Karpas-422 (cell line): ENCODE measurements around the gene HAUS3. TPM values are rescaled to one million over a fixed set of nuclear protein-coding genes. Genes with fewer than 3 reads are reported as not detected.
"Not testable (repeated sequence)": the region's sequence is repeated elsewhere in the genome, so short reads cannot be mapped to it uniquely, and the experiment has no call there.

Experiments
- DNase-seq: peaks from one replicate; pipeline ENCODE4 v3.0.0-alpha.2; 2015
- H2AFZ ChIP-seq: fragments of 200-600 bp; sonication (generic); 2 replicates; pipeline ENCODE4 v1.6.1; 2014; ENCODE audit warnings: antibody characterized with exemption, low read length, mixed read lengths
- H3K27ac ChIP-seq: fragments of 200-600 bp; sonication (generic); 2 replicates; pipeline ENCODE4 v1.5.1; 2014; ENCODE audit warnings: mild to moderate bottlenecking, low read length, moderate library complexity
- H3K27me3 ChIP-seq: fragments of 200-600 bp; sonication (generic); 2 replicates; pipeline ENCODE4 v1.6.1; 2014; ENCODE audit warnings: low read length, mixed read lengths
- H3K36me3 ChIP-seq: fragments of 200-600 bp; sonication (generic); 2 replicates; pipeline ENCODE4 v1.6.1; 2014; ENCODE audit warnings: low read length, mixed read lengths; ENCODE audit not compliant: insufficient read depth
- H3K4me1 ChIP-seq: fragments of 200-600 bp; sonication (generic); 2 replicates; pipeline ENCODE4 v1.6.1; 2014; ENCODE audit warnings: mild to moderate bottlenecking, low read length, mixed read lengths
- H3K4me2 ChIP-seq: fragments of 200-600 bp; sonication (generic); 2 replicates; pipeline ENCODE4 v1.6.1; 2014; ENCODE audit warnings: low read length, low read depth, mild to moderate bottlenecking; ENCODE audit not compliant: poor library complexity, severe bottlenecking
- H3K4me3 ChIP-seq: fragments of 200-600 bp; sonication (generic); 2 replicates; pipeline ENCODE4 v1.5.1; 2014; ENCODE audit warnings: mild to moderate bottlenecking, antibody characterized with exemption, low read length, mixed read lengths
- H3K79me2 ChIP-seq: fragments of 200-600 bp; sonication (generic); 2 replicates; pipeline ENCODE4 v1.6.1; 2014; ENCODE audit warnings: mild to moderate bottlenecking, low read length, mixed read lengths
- H3K9ac ChIP-seq: fragments of 200-600 bp; sonication (generic); 2 replicates; pipeline ENCODE4 v1.6.0; 2014; ENCODE audit warnings: low read length
- H3K9me2 ChIP-seq: fragments of 200-600 bp; sonication (generic), shearing (Covaris generic); replicated peaks from 2 replicates; pipeline ENCODE4 v1.6.0; 2014; ENCODE audit warnings: mild to moderate bottlenecking, low read length, moderate library complexity; ENCODE audit not compliant: insufficient read depth
- H3K9me3 ChIP-seq: fragments of 300-700, 200-600 bp; sonication (generic); 2 replicates; pipeline ENCODE4 v1.6.1; 2014; ENCODE audit warnings: low read length, mixed read lengths
- H4K20me1 ChIP-seq: fragments of 200-600 bp; sonication (generic); 2 replicates; pipeline ENCODE4 v1.6.1; 2014; ENCODE audit warnings: mild to moderate bottlenecking, antibody characterized with exemption, low read length, low read depth; ENCODE audit not compliant: insufficient read depth
- total RNA-seq: library from RNA; depleted of rRNA; stranded (reverse); fragments of >200 nt; shearing (Covaris generic); gene quantifications from 2 replicates; pipeline ENCODE4 v1.2.3, GENCODE V29; 2014; ENCODE audit warnings: low replicate concordance

The HAUS3 gene
- total RNA-seq, 1 experiment from 2014 or later: 14.6 TPM

DNA sequence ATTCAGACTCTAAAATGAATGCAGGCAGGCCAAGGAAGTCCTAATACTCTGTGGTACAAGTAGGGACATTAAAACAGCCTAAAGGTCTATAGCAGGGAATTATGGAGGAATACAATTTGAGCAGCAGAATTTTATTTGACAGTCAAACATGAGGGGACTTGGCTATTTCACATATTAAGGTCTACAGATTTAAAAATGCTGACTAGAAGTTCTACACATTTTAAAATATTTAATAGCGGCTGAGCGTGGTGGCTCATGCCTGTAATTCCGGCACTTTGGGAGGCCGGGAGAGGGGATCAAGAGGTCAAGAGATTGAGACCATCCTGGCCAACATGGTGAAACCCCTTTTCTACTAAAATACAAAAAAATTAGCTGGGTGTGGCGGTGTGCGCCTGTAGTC, 10.8 kb downstream of the HAUS3 start:
- peaks cover 48% of the 10 kb centered on the region for H3K79me2 ChIP-seq
- no peaks in the 10 kb centered on the region for H4K20me1 ChIP-seq
- H3K4me1 ChIP-seq: peaks cover 15% of the 10 kb centered on the region
- no peak overlapping the region for H3K27ac ChIP-seq
- H3K9ac ChIP-seq: no peak overlapping the region
- H3K27me3 ChIP-seq: no peaks in the 10 kb centered on the region
- H3K9me3 ChIP-seq: no peaks in the 10 kb centered on the region
- DNase-seq: no peak
- H3K9me2 ChIP-seq: no peaks in the 10 kb centered on the region
- H2AFZ ChIP-seq: no peak overlapping the region
- peaks cover 42% of the 10 kb centered on the region; the same call in 1 of the 2 replicates for H3K36me3 ChIP-seq
- no peak overlapping the region for H3K4me2 ChIP-seq
- no peak overlapping the region for H3K4me3 ChIP-seq

DNA sequence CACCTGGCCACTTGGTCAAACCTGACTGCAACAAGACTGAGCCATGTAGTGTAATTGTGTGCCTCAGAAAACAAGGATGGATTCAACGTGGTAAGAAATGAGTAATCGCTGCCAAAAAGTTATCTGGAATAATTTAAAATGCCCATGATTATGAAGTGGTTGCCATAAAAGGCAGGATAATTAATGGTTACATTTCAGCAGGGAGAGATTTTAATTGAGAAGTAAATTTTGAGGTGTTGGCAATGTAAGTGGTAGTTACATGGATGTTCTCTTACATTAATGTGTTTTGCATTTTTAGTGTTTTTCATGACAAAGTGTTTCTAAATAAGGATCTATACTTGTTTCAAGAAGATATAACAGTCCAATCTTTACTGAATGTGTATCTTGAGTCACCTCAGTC, 15.7 kb downstream of the HAUS3 start:
- Histone ChIP-seq H3K9me3 (no peaks in the 10 kb centered on the region), H3K9ac (no peak overlapping the region), H3K27ac (no peak overlapping the region), H3K36me3 (peaks cover 9% of the 10 kb centered on the region; the same call in 1 of the 2 replicates), H3K27me3 (no peaks in the 10 kb centered on the region), H3K4me2 (no peak overlapping the region), H3K9me2 (no peaks in the 10 kb centered on the region), H4K20me1 (no peaks in the 10 kb centered on the region), H3K4me1 (peaks cover 15% of the 10 kb centered on the region), H3K4me3 (no peak overlapping the region), H3K79me2 (peaks cover 13% of the 10 kb centered on the region), H2AFZ (no peak overlapping the region)
- DNase-seq: no peak

DNA sequence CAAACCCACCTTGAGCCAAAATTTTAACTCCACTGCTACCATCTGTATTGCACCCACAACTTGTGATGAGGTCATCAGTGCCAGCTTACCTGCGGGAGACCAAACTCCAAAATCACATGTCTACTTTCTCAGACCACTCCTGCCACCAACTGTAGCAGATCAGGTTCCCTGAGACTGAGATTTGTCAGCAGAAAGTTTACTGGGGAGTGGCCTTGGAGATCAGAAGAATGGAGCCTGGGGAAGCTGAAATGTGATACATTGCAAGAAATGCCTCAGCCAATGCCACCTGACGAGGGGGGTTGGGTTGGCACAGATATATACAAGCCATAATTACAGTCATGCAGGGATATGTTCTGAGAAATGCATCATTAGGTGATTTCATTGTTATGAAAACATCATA, 19.1 kb downstream of the HAUS3 start:
- Histone ChIP-seq H3K79me2 (peaks cover 10% of the 10 kb centered on the region; the same call in 1 of the 2 replicates), H3K4me1 (peaks cover 20% of the 10 kb centered on the region), H4K20me1 (no peaks in the 10 kb centered on the region), H3K4me2 (no peak overlapping the region), H3K9me3 (no peaks in the 10 kb centered on the region), H3K9me2 (no peaks in the 10 kb centered on the region), H3K27ac (no peak overlapping the region), H2AFZ (no peak overlapping the region), H3K36me3 (peaks cover 6% of the 10 kb centered on the region; the same call in 1 of the 2 replicates), H3K27me3 (no peaks in the 10 kb centered on the region), H3K9ac (no peak overlapping the region), H3K4me3 (no peak overlapping the region)
- DNase-seq: no peak

GRCh38 chr4:2221378-2221777, 20.5 kb downstream of the HAUS3 start:
- H3K4me3 ChIP-seq, DNase-seq, H3K27ac ChIP-seq, H3K4me2 ChIP-seq, H3K36me3 ChIP-seq, H4K20me1 ChIP-seq, H3K9me2 ChIP-seq, H3K9ac ChIP-seq, H3K27me3 ChIP-seq, H2AFZ ChIP-seq, H3K9me3 ChIP-seq, H3K79me2 ChIP-seq, H3K4me1 ChIP-seq: not testable (repeated sequence)

GRCh38 chr4:2220016-2220630, 21.8 kb downstream of the HAUS3 start:
- no peaks in the 10 kb centered on the region for H3K36me3 ChIP-seq
- H3K79me2 ChIP-seq: no peaks in the 10 kb centered on the region
- H3K9me3 ChIP-seq: no peaks in the 10 kb centered on the region
- no peak overlapping the region for H3K9ac ChIP-seq
- no peak overlapping the region for H3K4me3 ChIP-seq
- no peak overlapping the region for H3K27ac ChIP-seq
- H3K9me2 ChIP-seq: no peaks in the 10 kb centered on the region
- no peak overlapping the region for H2AFZ ChIP-seq
- H3K4me1 ChIP-seq: peaks cover 5% of the 10 kb centered on the region; the same call in 1 of the 2 replicates
- no peaks in the 10 kb centered on the region for H3K27me3 ChIP-seq
- H3K4me2 ChIP-seq: no peak overlapping the region
- H4K20me1 ChIP-seq: no peaks in the 10 kb centered on the region
- DNase-seq: peak; percentile 93

DNA sequence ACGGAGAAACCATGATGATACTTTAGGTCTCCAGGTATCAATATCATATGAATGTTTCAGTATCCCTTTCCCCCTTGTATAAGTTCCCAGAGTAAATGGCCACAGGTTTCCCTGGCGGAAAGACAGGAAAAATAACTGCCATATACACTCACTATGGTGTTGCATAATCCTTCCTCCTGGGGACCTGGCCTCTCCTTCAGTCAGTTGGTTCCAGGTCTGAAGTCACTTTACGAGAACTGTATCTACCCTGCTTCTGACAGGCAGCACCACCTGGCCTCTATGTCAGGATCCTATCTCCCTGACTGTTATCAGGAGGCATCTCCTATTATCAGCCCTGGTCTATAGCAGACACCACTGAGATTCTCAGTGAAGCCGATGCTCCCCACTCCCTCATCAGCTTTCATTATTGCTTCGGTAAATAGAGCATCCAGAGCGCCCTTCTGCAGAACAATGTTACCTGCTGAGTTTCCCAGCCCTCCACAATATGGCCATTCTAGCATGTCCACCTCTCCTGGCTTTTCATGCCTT, 22.6 kb downstream of the HAUS3 start:
- Histone ChIP-seq H3K4me2 (no peak overlapping the region), H3K4me3 (no peak overlapping the region), H3K36me3 (no peaks in the 10 kb centered on the region), H3K27me3 (no peaks in the 10 kb centered on the region), H2AFZ (no peak overlapping the region), H3K79me2 (no peaks in the 10 kb centered on the region), H3K9ac (no peak overlapping the region), H3K4me1 (peaks cover 5% of the 10 kb centered on the region; the same call in 1 of the 2 replicates), H3K9me3 (no peaks in the 10 kb centered on the region), H3K27ac (no peak overlapping the region), H4K20me1 (no peaks in the 10 kb centered on the region), H3K9me2 (no peaks in the 10 kb centered on the region)
- DNase-seq: no peak

- Histone ChIP-seq H3K9me2 (no peaks in the 10 kb centered on the region), H3K27ac (no peak overlapping the region), H3K36me3 (no peaks in the 10 kb centered on the region), H3K4me2 (no peak overlapping the region), H4K20me1 (no peaks in the 10 kb centered on the region), H3K79me2 (no peaks in the 10 kb centered on the region), H3K27me3 (no peaks in the 10 kb centered on the region), H3K9ac (no peak overlapping the region), H2AFZ (no peak overlapping the region), H3K4me3 (no peak overlapping the region), H3K9me3 (no peaks in the 10 kb centered on the region), H3K4me1 (peaks cover 5% of the 10 kb centered on the region; the same call in 1 of the 2 replicates)
- no peak for DNase-seq
Observed at GRCh38 chr4:2218436-2218835, 23.5 kb downstream of the HAUS3 start.

DNA sequence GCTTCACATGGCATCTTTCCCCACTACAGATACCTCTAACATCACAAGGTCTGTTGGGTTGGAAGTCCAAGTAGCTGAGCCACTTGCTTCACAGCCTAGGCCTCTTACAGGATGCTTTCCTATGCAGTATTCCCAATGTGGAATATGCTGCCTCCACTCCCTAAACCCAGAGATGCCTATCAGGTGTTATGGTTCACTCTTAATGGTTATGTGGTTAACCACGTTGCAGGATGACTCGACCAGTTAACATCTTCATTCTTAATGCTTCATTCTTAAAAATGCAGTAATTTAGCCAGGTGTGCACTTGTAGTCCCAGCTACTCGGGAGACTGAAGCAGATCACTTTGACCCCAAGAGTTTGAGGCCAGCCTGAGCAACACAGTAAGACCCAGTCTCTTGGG, 24.2 kb downstream of the HAUS3 start:
- no peaks in the 10 kb centered on the region for H3K79me2 ChIP-seq
- no peak overlapping the region for H3K9ac ChIP-seq
- H2AFZ ChIP-seq: no peak overlapping the region
- H4K20me1 ChIP-seq: no peaks in the 10 kb centered on the region
- no peak overlapping the region for H3K4me2 ChIP-seq
- no peak for DNase-seq
- no peaks in the 10 kb centered on the region for H3K9me2 ChIP-seq
- H3K27ac ChIP-seq: no peak overlapping the region
- no peaks in the 10 kb centered on the region for H3K36me3 ChIP-seq
- peaks cover 5% of the 10 kb centered on the region; the same call in 1 of the 2 replicates for H3K4me1 ChIP-seq
- H3K4me3 ChIP-seq: no peak overlapping the region
- H3K9me3 ChIP-seq: no peaks in the 10 kb centered on the region
- no peaks in the 10 kb centered on the region for H3K27me3 ChIP-seq
